Calu3 (cell line): Measurements from ENCODE around the gene TTC1. TPM values are rescaled to one million over a fixed set of nuclear protein-coding genes. Genes with fewer than 3 reads are reported as not detected.

Experiments used
- BruUV-seq: library from RNA; stranded (reverse); fragments of 400-500 nt; replicated peaks from 2 replicates; lab custom pipeline; 2021; lab: Mats Ljungman, UMichigan
- CTCF ChIA-PET: fragments of 300-600 bp; sonication (Branson Sonifier 250); formaldehyde crosslinking; loops from one replicate; lab custom pipeline; 2022; ENCODE audit warnings: antibody characterized with exemption; lab: Charles Lee
- DNase-seq: peaks from one replicate; pipeline ENCODE4 v3.0.0; 2022
- H3K27ac Mint-ChIP-seq: one replicate; pipeline ENCODE4 v1.8.0; 2022; ENCODE audit warnings: mixed read lengths; ENCODE audit not compliant: unreplicated experiment
- H3K27me3 Mint-ChIP-seq: one replicate; pipeline ENCODE4 v1.8.0; 2022; ENCODE audit warnings: mixed read lengths; ENCODE audit not compliant: unreplicated experiment
- H3K36me3 Mint-ChIP-seq: one replicate; pipeline ENCODE4 v1.8.0; 2022; ENCODE audit warnings: mild to moderate bottlenecking, moderate library complexity, mixed read lengths; ENCODE audit not compliant: insufficient read depth, unreplicated experiment
- H3K4me1 Mint-ChIP-seq: one replicate; pipeline ENCODE4 v1.8.0; 2022; ENCODE audit warnings: mild to moderate bottlenecking, low read depth, mixed read lengths; ENCODE audit not compliant: unreplicated experiment
- H3K4me3 Mint-ChIP-seq: one replicate; pipeline ENCODE4 v1.8.0; 2022; ENCODE audit warnings: mild to moderate bottlenecking, low read depth, moderate library complexity, mixed read lengths; ENCODE audit not compliant: unreplicated experiment
- H3K9me3 Mint-ChIP-seq: one replicate; pipeline ENCODE4 v1.8.0; 2022; ENCODE audit warnings: low read depth, mixed read lengths; ENCODE audit not compliant: unreplicated experiment
- intact Hi-C: fragments of 100-400 bp; cut with micrococcal nuclease; formaldehyde crosslinking; loops from one replicate; pipeline ENCODE4 v1.10.0; 2022; ENCODE audit not compliant: unreplicated experiment
- total RNA-seq: library from RNA; stranded (reverse); gene quantifications from 2 replicates; pipeline ENCODE4 v1.2.3, GENCODE V29; 2022
- TF ChIP-seq, protein P1 (sequence below): fragments of 200-600 bp; IDR thresholded peaks from one replicate; pipeline ENCODE4 v1.8.0; 2022; ENCODE audit warnings: antibody characterized with exemption; ENCODE audit not compliant: unreplicated experiment

Gene TTC1
- total RNA-seq, 1 experiment from 2014 or later: 66.4 TPM

DNA sequence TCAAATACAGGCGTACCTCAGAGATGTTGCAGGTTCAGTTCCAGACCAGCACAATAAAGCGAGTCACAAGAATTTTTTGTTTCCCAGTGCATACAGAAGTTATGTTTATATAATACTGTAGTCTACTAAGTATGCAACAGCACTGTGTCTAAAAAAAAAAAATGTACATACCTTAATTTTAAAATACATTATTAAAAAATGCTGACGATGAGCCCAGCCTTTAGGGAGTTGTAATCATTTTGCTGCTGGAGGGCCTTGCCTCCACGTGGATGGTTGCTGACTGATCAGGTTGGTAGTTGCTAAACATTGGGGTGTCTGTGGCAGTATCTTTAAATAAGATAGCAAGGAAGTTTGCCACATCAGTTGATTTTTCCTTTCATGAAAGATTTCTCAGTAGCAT, 48.3 kb downstream of the TTC1 start:
- BruUV-seq: no TSS peak
- Mint-ChIP-seq H3K27me3 (no peaks in the 10 kb centered on the region), H3K27ac (no peak overlapping the region), H3K4me3 (no peak overlapping the region), H3K9me3 (no peaks in the 10 kb centered on the region), H3K36me3 (peaks cover 30% of the 10 kb centered on the region), H3K4me1 (no peaks in the 10 kb centered on the region)
- TF ChIP-seq, protein P1, sequence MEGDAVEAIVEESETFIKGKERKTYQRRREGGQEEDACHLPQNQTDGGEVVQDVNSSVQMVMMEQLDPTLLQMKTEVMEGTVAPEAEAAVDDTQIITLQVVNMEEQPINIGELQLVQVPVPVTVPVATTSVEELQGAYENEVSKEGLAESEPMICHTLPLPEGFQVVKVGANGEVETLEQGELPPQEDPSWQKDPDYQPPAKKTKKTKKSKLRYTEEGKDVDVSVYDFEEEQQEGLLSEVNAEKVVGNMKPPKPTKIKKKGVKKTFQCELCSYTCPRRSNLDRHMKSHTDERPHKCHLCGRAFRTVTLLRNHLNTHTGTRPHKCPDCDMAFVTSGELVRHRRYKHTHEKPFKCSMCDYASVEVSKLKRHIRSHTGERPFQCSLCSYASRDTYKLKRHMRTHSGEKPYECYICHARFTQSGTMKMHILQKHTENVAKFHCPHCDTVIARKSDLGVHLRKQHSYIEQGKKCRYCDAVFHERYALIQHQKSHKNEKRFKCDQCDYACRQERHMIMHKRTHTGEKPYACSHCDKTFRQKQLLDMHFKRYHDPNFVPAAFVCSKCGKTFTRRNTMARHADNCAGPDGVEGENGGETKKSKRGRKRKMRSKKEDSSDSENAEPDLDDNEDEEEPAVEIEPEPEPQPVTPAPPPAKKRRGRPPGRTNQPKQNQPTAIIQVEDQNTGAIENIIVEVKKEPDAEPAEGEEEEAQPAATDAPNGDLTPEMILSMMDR: no peak
- CTCF ChIA-PET: no interaction called here
- no peak for DNase-seq
- intact Hi-C loops: no loop called here

DNA sequence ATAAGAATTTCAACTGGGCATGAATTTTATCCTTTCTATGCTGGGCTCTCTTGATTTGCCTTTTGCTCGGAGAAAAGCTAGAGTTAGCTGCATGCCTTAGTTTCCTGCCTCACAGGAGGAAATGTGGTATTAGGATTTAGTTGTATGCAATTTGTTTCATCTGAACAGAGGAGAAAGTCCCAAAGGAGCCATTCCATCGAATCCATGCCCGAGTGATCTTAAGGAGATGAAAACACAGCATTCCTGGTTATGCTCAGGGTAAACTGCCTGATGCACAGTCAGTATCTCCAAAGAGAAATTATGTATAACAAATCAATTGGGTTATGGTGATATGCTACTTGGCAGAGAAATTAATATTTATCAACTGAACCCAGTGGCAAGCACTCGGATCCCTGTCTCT, 51.1 kb downstream of the TTC1 start:
- no peak overlapping the region for H3K4me3 Mint-ChIP-seq
- TF ChIP-seq, protein P1: no peak
- BruUV-seq: no TSS peak
- no peak overlapping the region for H3K27ac Mint-ChIP-seq
- no peak for DNase-seq
- H3K9me3 Mint-ChIP-seq: no peaks in the 10 kb centered on the region
- H3K36me3 Mint-ChIP-seq: peaks cover 22% of the 10 kb centered on the region
- no peaks in the 10 kb centered on the region for H3K27me3 Mint-ChIP-seq
- CTCF ChIA-PET: no interaction called here
- H3K4me1 Mint-ChIP-seq: peaks cover 9% of the 10 kb centered on the region
- intact Hi-C loops: no loop called here

DNA sequence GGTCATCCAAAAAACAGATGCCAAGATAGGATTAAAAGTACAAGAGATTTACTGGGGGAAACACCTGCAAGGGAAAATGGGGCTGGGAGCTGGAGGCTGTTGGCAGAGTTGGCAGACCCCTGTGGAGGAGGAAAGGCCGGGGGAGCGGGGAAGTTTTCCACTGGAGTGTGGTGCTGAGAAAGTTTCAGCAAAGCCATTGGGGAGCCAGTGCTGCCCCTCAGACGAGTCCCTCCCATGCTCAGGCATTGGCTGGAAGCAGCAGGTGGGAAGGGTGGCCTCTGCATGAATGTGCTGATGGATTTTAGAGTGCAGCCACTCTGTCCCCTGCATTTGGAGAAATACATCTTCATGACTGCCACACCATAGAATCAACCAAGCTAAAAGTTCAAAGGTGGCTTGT, 52.8 kb downstream of the TTC1 start:
- TF ChIP-seq, protein P1: no peak
- no peak overlapping the region for H3K27ac Mint-ChIP-seq
- DNase-seq: no peak
- peaks cover 16% of the 10 kb centered on the region for H3K4me1 Mint-ChIP-seq
- CTCF ChIA-PET: no interaction called here
- H3K36me3 Mint-ChIP-seq: peaks cover 30% of the 10 kb centered on the region
- BruUV-seq: no TSS peak
- H3K9me3 Mint-ChIP-seq: no peaks in the 10 kb centered on the region
- H3K4me3 Mint-ChIP-seq: no peak overlapping the region
- intact Hi-C loops: no loop called here
- H3K27me3 Mint-ChIP-seq: no peaks in the 10 kb centered on the region

DNA sequence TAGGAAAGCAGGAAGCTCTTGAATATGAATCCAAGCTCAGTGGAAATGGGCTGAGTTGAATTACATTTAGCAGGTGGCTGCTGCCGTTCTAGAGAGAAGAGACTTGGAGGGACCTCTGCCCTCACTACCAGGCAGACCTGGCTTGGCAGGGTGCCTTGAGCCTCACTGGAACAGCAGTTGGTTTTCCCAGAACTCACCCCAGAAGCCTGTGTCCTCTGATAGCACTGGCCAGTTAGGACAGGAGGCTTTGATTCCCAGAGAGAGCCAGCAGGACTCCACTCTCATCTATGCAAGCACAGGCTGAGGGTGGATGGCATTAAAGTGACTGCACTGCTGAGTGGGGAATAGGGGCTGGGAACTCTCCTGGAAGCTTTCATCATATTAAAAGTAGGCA, 55.5 kb downstream of the TTC1 start:
- CTCF ChIA-PET: interaction anchor here (1.4 kb wide), 1 partner anchor 42 kb away, joined by 5 read pairs; no protein-coding TSS in a partner anchor
- no TSS peak for BruUV-seq
- H3K36me3 Mint-ChIP-seq: peaks cover 30% of the 10 kb centered on the region
- intact Hi-C loops: no loop called here
- H3K4me1 Mint-ChIP-seq: peaks cover 16% of the 10 kb centered on the region
- TF ChIP-seq, protein P1: no peak
- H3K9me3 Mint-ChIP-seq: no peaks in the 10 kb centered on the region
- H3K27me3 Mint-ChIP-seq: no peaks in the 10 kb centered on the region
- no peak overlapping the region for H3K4me3 Mint-ChIP-seq
- peak; percentile 35 for DNase-seq
- H3K27ac Mint-ChIP-seq: peak overlapping the region; percentile 85
